ENCODE results near the gene DOCK7.

The DOCK7 gene

DNA sequence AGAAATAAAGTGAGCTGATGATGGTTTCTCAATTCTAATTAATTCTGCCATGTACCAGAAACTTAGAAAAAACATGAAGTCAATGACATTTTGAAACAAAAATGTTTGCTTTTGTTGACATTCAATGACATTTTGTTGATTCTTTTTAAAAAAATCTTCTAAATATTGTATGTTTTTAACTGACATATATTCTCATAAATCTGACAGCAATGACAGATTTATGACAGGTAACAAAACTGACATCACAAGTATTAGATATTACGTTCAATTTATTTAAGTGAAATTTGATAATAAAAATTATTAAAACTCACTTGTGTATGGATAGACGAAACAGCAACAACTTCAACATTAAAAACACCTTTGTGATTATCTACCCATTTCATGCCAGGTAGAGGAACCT lies 126.9 kb downstream of the DOCK7 start:
- no peak overlapping the region for H3K9ac ChIP-seq (ENCODE audit: low read length)
- H3K9me3 ChIP-seq (ENCODE audit: insufficient read depth, low read length), result no peaks in the 10 kb centered on the region
- H3K79me2 ChIP-seq (ENCODE audit: insufficient read depth, low read length), result no peaks in the 10 kb centered on the region
- no peak for TF ChIP-seq EZH2phosphoT487 (conservative IDR thresholded peaks at IDR 0.05; ENCODE audit: low read length)
- H3K27ac ChIP-seq (ENCODE audit: low read depth, low read length), result no peak overlapping the region
- no peak overlapping the region for H3K4me2 ChIP-seq (ENCODE audit: low read depth, low read length, poor library complexity, severe bottlenecking)
- H3K36me3 ChIP-seq (ENCODE audit: low read length), result no peaks in the 10 kb centered on the region
- H3F3A ChIP-seq (ENCODE audit: insufficient read depth), result no peaks in the 10 kb centered on the region
- H3K4me3 ChIP-seq (ENCODE audit: insufficient read depth, low read length, poor library complexity, severe bottlenecking), result no peak overlapping the region
- H4K20me1 ChIP-seq (ENCODE audit: low read depth, low read length), result no peaks in the 10 kb centered on the region
- no peak overlapping the region for H2AFZ ChIP-seq (ENCODE audit: low read depth, low read length, severe bottlenecking)
- H3K9me2 ChIP-seq (replicated peaks; ENCODE audit: insufficient read depth, low read length), result no peaks in the 10 kb centered on the region
- H3K27me3 ChIP-seq (ENCODE audit: low read length), result no peaks in the 10 kb centered on the region

DNA sequence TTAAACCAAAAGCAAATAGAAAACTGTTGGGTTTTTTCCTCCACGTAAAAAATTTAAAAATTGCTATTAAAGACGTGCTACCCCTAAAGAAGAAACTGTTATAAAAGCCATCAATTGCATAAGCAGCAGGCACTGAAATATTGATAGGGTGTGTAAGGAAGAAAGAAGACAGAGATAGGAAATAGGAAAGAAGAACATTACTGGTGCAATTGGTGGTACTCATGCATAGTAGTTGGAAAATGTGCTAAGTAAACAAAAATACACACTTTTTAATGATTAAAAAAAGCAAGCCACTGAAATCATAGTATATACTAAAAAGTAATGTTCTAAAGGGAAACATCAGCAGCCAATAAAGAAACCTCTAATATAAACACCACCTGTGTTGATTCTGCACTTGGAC lies 143.6 kb downstream of the DOCK7 start:
- TF ChIP-seq, protein P1, sequence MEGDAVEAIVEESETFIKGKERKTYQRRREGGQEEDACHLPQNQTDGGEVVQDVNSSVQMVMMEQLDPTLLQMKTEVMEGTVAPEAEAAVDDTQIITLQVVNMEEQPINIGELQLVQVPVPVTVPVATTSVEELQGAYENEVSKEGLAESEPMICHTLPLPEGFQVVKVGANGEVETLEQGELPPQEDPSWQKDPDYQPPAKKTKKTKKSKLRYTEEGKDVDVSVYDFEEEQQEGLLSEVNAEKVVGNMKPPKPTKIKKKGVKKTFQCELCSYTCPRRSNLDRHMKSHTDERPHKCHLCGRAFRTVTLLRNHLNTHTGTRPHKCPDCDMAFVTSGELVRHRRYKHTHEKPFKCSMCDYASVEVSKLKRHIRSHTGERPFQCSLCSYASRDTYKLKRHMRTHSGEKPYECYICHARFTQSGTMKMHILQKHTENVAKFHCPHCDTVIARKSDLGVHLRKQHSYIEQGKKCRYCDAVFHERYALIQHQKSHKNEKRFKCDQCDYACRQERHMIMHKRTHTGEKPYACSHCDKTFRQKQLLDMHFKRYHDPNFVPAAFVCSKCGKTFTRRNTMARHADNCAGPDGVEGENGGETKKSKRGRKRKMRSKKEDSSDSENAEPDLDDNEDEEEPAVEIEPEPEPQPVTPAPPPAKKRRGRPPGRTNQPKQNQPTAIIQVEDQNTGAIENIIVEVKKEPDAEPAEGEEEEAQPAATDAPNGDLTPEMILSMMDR (IDR thresholded peaks at IDR 0.05; ENCODE audit: insufficient read depth, low read length, poor library complexity, severe bottlenecking), result no peak
- TF ChIP-seq EZH2phosphoT487 (conservative IDR thresholded peaks at IDR 0.05; ENCODE audit: low read length), result no peak
- no peak overlapping the region for H3K4me2 ChIP-seq (ENCODE audit: low read depth, low read length, poor library complexity, severe bottlenecking)
- H3F3A ChIP-seq (ENCODE audit: insufficient read depth), result no peaks in the 10 kb centered on the region

DNA sequence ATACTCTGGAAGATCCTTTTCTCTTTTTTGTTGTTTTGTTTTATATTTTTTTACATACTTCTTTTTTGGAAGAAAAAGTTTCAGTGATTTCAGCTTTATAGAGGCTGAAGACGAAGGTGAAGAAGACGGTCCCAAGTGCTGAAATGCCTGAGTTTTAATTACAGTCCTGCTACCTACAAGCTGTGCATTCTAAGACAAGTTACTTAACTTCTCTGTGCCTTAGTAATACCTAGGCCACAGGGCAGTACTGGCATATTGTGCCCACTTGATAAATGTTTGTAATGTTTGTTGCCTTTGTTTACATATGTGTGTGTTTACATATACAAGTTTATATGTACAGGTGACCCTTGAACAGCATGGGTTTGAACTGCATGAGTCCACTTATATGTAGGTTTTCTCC lies 147.1 kb downstream of the DOCK7 start:
- no peak for TF ChIP-seq EZH2phosphoT487 (conservative IDR thresholded peaks at IDR 0.05; ENCODE audit: low read length)
- TF ChIP-seq, protein P1 (IDR thresholded peaks at IDR 0.05; ENCODE audit: insufficient read depth, low read length, poor library complexity, severe bottlenecking), result no peak
- Histone ChIP-seq H3K79me2 (ENCODE audit: insufficient read depth, low read length) (no peaks in the 10 kb centered on the region), H2AFZ (ENCODE audit: low read depth, low read length, severe bottlenecking) (no peak overlapping the region), H3K4me2 (ENCODE audit: low read depth, low read length, poor library complexity, severe bottlenecking) (no peak overlapping the region), H3K36me3 (ENCODE audit: low read length) (no peaks in the 10 kb centered on the region), H4K20me1 (ENCODE audit: low read depth, low read length) (no peaks in the 10 kb centered on the region), H3F3A (ENCODE audit: insufficient read depth) (no peaks in the 10 kb centered on the region), H3K4me3 (ENCODE audit: insufficient read depth, low read length, poor library complexity, severe bottlenecking) (no peak overlapping the region), H3K27me3 (ENCODE audit: low read length) (no peaks in the 10 kb centered on the region), H3K27ac (ENCODE audit: low read depth, low read length) (no peak overlapping the region), H3K9me3 (ENCODE audit: insufficient read depth, low read length) (no peaks in the 10 kb centered on the region), H3K9me2 (replicated peaks; ENCODE audit: insufficient read depth, low read length) (no peaks in the 10 kb centered on the region), H3K9ac (ENCODE audit: low read length) (no peak overlapping the region)

More for the DNA sequence above, 143.6 kb downstream of the DOCK7 start:
- Histone ChIP-seq H4K20me1 (ENCODE audit: low read depth, low read length) (no peaks in the 10 kb centered on the region), H3K9me3 (ENCODE audit: insufficient read depth, low read length) (no peaks in the 10 kb centered on the region), H2AFZ (ENCODE audit: low read depth, low read length, severe bottlenecking) (no peak overlapping the region), H3K9me2 (replicated peaks; ENCODE audit: insufficient read depth, low read length) (no peaks in the 10 kb centered on the region), H3K27ac (ENCODE audit: low read depth, low read length) (no peak overlapping the region), H3K27me3 (ENCODE audit: low read length) (no peaks in the 10 kb centered on the region), H3K4me3 (ENCODE audit: insufficient read depth, low read length, poor library complexity, severe bottlenecking) (no peak overlapping the region), H3K9ac (ENCODE audit: low read length) (no peak overlapping the region), H3K36me3 (ENCODE audit: low read length) (no peaks in the 10 kb centered on the region), H3K79me2 (ENCODE audit: insufficient read depth, low read length) (no peaks in the 10 kb centered on the region)

DNA sequence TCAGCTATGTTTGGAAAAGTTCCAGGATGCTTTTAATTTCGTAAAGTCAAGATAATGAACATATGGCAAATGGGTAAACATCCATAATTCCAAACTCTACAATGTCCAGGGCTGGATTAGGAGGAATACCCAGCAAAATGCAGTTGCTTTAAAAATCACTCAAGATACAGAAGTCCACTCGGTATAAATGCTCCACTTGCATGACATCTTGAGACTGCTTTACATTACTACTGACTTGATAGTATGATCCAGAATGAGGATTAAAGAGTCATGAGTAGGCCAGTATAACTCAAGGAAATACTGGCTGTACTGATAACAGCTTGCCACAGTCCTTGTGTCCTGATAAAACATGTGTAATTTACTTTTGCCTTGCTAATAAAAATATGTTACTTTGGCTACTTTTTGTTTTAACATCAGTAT lies 149.1 kb downstream of the DOCK7 start:
- H3K27me3 ChIP-seq (ENCODE audit: low read length), result no peaks in the 10 kb centered on the region
- TF ChIP-seq, protein P1 (IDR thresholded peaks at IDR 0.05; ENCODE audit: insufficient read depth, low read length, poor library complexity, severe bottlenecking), result no peak
- TF ChIP-seq EZH2phosphoT487 (conservative IDR thresholded peaks at IDR 0.05; ENCODE audit: low read length), result no peak
- no peaks in the 10 kb centered on the region for H3K9me2 ChIP-seq (replicated peaks; ENCODE audit: insufficient read depth, low read length)
- H3K4me2 ChIP-seq (ENCODE audit: low read depth, low read length, poor library complexity, severe bottlenecking), result no peak overlapping the region
- H2AFZ ChIP-seq (ENCODE audit: low read depth, low read length, severe bottlenecking), result no peak overlapping the region
- no peak overlapping the region for H3K9ac ChIP-seq (ENCODE audit: low read length)
- H3K36me3 ChIP-seq (ENCODE audit: low read length), result no peaks in the 10 kb centered on the region
- H3K9me3 ChIP-seq (ENCODE audit: insufficient read depth, low read length), result no peaks in the 10 kb centered on the region
- H3K4me3 ChIP-seq (ENCODE audit: insufficient read depth, low read length, poor library complexity, severe bottlenecking), result no peak overlapping the region
- no peak overlapping the region for H3K27ac ChIP-seq (ENCODE audit: low read depth, low read length)
- H4K20me1 ChIP-seq (ENCODE audit: low read depth, low read length), result no peaks in the 10 kb centered on the region
- no peaks in the 10 kb centered on the region for H3K79me2 ChIP-seq (ENCODE audit: insufficient read depth, low read length)
- H3F3A ChIP-seq (ENCODE audit: insufficient read depth), result no peaks in the 10 kb centered on the region

All from SU-DHL-6 (cell line).